ENCODE measurements around the gene DNAJB9.

Gene DNAJB9

DNA sequence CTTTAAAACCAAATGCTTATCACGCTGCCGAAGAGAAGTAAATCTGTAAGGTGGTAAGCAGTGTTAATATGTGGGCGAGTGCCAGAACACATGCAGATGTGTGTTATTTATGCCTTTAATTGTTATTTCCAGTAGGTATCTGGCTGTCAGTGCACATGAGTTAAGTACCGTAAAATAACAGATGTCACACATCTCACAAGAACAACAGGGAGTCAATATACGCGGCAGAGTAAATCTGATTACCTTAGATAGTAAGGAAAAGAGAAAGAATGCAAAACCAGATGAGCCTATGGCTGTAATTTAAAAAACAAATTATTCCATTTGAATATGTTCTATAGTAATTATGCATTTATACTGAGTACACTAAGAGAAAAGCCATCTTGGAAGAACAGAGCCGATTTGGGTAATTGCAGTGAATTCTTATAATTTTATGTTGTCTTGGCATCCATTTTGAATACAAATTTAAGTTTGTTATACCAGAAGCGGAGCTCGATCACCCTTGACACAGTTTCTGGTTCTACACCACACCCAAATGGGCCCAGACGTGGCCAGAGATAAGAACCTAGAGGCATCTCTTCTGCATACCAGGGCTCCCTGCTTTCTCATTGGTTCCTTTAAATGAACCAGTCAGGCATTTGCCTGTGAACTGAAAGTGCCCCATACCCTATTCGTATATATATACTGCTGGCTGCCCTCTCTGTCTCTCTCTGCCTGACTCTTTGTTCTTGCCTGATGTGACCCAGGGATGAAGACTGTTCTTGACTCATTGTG lies 34.8 kb downstream of the DNAJB9 start:
- no peak for DNase-seq (ENCODE audit: low read depth)
- no peak overlapping the region for H3K4me3 ChIP-seq (ENCODE audit: low read depth, low read length)
- TF ChIP-seq CTCF (IDR thresholded peaks at IDR 0.05; ENCODE audit: insufficient read depth, low read depth, low read length, missing control alignments) = no peak

DNA sequence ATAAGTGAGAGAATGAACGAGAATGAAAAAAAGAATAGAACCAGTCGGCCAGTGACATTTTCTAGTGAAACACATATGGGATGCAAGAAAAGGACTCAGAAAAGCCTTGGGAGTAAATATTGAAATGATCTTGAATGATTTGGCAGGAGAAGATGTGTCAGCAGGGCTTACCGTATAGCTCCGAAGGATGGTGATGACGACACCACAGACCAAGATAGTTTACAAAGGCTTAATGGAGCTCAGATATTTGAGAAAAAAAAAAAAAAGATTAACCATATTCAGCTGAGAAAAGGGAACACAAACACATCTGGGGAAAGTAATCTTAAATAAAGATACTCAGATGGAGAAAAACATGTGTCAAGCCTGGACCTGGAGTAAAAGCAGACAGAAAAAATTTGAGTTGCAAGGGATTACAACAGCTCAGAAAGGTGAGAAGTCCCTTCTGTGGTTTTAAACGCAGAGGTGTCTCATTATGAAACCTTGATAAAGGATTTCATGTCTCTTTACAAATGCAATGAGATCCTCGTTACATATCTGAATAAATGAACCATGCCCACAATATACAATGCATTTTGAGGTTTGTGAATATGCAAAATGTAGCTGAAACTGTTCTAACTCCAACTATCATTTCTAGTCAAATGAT lies 36.0 kb downstream of the DNAJB9 start:
- DNase-seq (ENCODE audit: low read depth) = no peak
- no peak overlapping the region for H3K4me3 ChIP-seq (ENCODE audit: low read depth, low read length)
- TF ChIP-seq CTCF (IDR thresholded peaks at IDR 0.05; ENCODE audit: insufficient read depth, low read depth, low read length, missing control alignments) = no peak

DNA sequence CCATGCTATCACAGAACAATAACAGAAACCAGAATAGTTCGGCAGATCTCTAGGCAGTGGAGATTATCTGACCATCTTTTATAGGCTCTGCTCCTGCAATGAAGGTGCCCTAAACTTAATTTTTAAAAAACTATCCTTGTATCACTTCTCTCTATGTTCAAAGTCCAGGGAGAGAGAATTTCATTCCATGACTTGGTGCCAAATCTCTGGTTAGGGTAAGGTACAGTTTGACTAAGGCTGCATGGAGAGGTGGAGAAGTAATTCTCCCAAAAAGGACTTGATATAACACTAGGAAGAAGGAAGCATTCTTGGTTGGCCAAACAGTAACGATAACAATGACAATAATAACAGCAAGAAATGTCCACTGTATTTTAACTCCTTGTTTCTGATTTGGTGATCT lies 40.0 kb downstream of the DNAJB9 start:
- no peak for DNase-seq (ENCODE audit: low read depth)
- H3K4me3 ChIP-seq (ENCODE audit: low read depth, low read length) = no peak overlapping the region
- TF ChIP-seq CTCF (IDR thresholded peaks at IDR 0.05; ENCODE audit: insufficient read depth, low read depth, low read length, missing control alignments) = no peak

- TF ChIP-seq CTCF (IDR thresholded peaks at IDR 0.05; ENCODE audit: insufficient read depth, low read depth, low read length, missing control alignments) = no peak
- no peak for DNase-seq (ENCODE audit: low read depth)
- H3K4me3 ChIP-seq (ENCODE audit: low read depth, low read length) = no peak overlapping the region
These were observed 41.6 kb downstream of the DNAJB9 start for GRCh38 chr7:108611268-108611667.

DNA sequence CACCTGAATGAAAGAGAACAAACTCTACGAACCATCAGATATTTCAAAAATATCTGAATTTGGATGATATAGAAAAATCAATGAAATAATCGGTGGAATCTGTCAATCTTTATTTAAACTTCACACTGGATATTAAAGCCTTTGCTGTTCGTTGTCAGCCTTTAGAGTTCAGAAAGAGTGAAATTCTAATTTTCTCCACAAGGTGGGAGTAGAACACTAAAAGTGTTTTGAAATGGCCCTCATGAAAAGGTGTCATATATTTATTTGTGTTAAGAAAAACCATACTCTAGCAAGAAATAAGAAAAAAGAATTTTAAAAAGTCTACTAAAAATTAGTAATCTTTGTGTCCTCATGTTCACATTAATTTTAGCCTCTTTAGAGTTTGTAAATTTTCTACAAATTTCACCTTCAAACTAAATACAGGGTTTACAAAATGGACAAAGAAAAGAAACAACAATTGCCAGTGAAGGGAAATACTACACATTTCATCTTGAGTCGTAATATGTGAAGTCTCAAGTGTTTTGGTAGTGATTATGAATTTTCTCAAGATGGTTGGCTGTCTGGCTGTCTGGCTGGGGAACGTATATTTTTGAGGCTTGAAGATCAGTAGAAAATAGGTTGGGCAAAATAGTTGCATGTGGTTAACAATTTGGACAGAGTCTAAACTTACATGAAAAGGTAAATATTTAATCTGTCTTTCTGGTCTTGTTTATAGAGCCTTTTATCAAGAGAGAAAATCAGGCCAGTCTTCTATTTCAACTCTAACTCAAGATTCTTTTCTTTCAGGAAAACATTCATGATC lies 43.7 kb downstream of the DNAJB9 start:
- H3K4me3 ChIP-seq (ENCODE audit: low read depth, low read length) = no peak overlapping the region
- peak; percentile 41 for DNase-seq (ENCODE audit: low read depth)
- TF ChIP-seq CTCF (IDR thresholded peaks at IDR 0.05; ENCODE audit: insufficient read depth, low read depth, low read length, missing control alignments) = peak; percentile 43

DNA sequence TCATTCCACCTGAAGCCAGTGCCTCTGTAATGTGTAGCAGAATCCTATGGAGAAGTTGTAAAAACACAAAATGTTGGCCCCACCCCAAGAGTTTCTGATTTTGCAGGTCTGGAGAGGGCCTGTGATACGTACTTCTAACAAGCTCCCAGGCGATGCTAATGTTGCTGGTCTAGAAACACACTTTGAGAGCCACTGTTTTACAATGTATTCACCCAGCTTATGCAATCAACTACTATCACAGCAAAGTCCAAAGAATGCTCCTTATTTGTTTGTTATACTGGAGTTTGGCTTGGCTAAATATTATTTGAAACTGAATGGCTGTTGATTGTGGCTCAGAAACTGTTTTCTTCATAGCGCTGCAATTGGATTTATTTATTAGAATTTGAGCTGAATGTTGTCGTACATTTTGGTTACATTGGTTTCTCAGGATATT lies 44.3 kb downstream of the DNAJB9 start:
- no peak overlapping the region for H3K4me3 ChIP-seq (ENCODE audit: low read depth, low read length)
- TF ChIP-seq CTCF (IDR thresholded peaks at IDR 0.05; ENCODE audit: insufficient read depth, low read depth, low read length, missing control alignments) = no peak
- DNase-seq (ENCODE audit: low read depth) = no peak

Data from GM12865 (cell line).